ENCODE measurements around the gene TAF6. TPM values are rescaled to one million over a fixed set of nuclear protein-coding genes. Genes with fewer than 3 reads are reported as not detected.

The TAF6 gene
- total and polyA plus RNA-seq, 7 donors: 26.8 to 58.4 (median 33.5) TPM

DNA sequence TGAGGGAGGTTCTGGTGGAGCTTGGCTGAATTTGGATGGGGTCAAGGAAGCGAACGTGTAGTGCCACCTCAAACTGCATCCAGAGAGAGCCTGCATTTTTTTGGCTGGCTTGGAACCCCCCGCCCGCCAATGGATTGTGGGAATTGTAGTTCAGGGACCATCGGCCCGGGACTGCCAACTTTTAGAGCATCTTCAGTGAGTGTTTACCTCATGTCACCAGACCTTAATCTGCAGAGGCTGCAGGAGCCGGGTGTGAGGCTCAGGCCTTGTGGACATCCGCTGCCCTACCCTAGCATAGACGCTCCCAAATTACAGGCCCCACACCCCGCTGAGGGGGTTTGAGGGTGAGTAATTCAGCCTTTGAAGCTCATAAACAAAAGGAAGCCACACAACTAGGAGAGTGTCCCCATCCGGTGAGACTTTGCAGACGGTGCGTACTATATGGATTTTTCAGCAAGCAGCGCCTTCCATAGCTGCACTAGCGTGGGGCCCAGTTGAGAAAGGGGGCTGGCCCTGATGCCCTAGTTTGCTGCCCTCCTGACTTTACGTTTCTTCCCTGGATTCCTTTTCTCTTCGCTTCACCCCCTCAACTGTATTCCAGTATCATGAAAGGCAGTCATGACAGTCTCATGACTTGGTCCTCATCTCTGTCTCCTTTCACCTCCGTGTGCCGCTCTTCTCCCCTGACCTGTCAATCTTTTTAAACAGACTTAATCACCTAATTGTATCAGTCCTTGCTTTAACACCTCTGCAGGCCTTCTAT lies 993 bp upstream of the TAF6 start:
- TF ChIP-seq, protein P1, sequence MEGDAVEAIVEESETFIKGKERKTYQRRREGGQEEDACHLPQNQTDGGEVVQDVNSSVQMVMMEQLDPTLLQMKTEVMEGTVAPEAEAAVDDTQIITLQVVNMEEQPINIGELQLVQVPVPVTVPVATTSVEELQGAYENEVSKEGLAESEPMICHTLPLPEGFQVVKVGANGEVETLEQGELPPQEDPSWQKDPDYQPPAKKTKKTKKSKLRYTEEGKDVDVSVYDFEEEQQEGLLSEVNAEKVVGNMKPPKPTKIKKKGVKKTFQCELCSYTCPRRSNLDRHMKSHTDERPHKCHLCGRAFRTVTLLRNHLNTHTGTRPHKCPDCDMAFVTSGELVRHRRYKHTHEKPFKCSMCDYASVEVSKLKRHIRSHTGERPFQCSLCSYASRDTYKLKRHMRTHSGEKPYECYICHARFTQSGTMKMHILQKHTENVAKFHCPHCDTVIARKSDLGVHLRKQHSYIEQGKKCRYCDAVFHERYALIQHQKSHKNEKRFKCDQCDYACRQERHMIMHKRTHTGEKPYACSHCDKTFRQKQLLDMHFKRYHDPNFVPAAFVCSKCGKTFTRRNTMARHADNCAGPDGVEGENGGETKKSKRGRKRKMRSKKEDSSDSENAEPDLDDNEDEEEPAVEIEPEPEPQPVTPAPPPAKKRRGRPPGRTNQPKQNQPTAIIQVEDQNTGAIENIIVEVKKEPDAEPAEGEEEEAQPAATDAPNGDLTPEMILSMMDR (IDR thresholded peaks at IDR 0.05): no peak
- peaks cover 16% of the 10 kb centered on the region for H3K4me1 ChIP-seq
- H3K27ac ChIP-seq: peak overlapping the region; percentile 91
- peak; percentile 68 to 80 for DNase-seq
- peak; percentile 67 to 81 (median 68) for ATAC-seq
- 15 to 19% (median 15%) methylated on average over 19 of the region's 19 CpGs for WGBS, 3 donors
- peaks cover 0 to 5% of the 10 kb centered on the region in 2 donors for H3K36me3 ChIP-seq (ENCODE audit: insufficient read depth in 1 of 2, low read depth in 1 of 2)
- H3K27me3 ChIP-seq (ENCODE audit: insufficient read depth in 3 of 3, low read length in 2 of 3): no peaks in the 10 kb centered on the region
- no peaks in the 10 kb centered on the region for H3K9me3 ChIP-seq
- intact Hi-C loops (cut with DNase I): loop anchor here in 1 of 2 donors (1.0 kb wide), 1 partner anchor 19 kb away; the partner anchor contains the start of genes AP4M1 and MCM7
- H3K4me3 ChIP-seq: peak overlapping the region; percentile 84

DNA sequence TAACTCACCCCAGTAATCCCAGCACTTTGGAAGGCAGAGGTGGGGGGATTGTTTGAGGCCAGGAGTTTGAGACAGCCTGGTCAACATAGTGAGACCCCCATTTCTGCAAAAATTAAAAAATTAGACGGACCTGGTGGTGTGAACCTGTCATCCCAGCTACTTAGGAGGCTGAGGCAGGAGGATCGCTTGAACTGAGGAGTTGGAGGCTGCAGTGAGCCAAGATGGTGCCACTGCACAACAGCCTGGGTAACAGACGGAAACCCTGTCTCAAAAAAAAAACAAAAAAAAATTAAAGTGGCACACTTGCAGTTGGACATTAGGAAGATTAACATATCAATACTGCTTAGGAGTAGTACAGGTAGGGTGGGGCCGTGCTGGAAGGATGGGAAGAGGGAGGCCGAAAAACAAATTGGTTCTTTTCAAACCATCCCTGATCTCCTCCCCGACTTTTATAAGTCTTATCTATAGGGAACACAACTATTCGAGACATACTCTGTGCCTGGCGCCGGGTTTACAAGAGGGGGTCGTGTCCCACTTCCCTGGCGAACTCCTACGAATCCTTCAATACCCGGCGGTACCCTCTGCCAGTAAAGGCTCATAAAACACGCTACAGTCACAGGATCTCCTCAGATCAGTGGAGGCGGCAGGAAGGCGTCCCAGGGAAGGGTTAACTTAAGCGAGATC lies 628 bp downstream of the TAF6 start:
- intact Hi-C loops (cut with DNase I): loop anchor here in 1 of 2 donors (1.0 kb wide), 1 partner anchor 17 kb away; the partner anchor contains the start of genes AP4M1 and MCM7
- TF ChIP-seq, protein P1 (IDR thresholded peaks at IDR 0.05): no peak

DNA sequence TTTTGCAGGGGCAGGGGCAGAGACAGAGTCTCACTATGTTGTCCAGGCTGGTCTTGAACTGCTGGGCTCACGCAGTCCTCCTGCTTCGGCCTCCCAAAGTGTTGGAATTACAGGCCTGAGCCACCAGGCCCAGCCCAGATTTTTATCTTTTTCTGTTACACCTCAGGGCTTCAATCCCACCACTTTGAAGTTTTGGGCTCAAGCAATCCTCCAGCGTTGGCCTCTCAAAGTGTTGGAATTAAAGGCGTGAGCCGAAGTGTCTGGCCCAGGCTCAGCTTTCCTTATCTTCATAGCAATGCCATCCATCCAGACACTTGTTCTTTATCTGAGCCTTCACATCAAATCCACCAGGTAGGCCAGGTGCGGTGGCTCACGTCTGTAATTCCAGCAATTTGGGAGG lies 4.1 kb downstream of the TAF6 start:
- ATAC-seq: no peak
- intact Hi-C loops (cut with DNase I): no loop called here
- Histone ChIP-seq H3K27me3 (ENCODE audit: insufficient read depth in 3 of 3, low read length in 2 of 3) (no peaks in the 10 kb centered on the region), H3K36me3 (ENCODE audit: insufficient read depth in 1 of 2, low read depth in 1 of 2) (peaks cover 0 to 43% of the 10 kb centered on the region in 2 donors), H3K27ac (no peak overlapping the region), H3K4me1 (peaks cover 7% of the 10 kb centered on the region), H3K9me3 (no peaks in the 10 kb centered on the region), H3K4me3 (no peak overlapping the region)
- TF ChIP-seq, protein P1 (IDR thresholded peaks at IDR 0.05): no peak
- 92 to 96% (median 96%) methylated on average over 7 of the region's 7 CpGs for WGBS, 3 donors
- no peak for DNase-seq

More for the DNA sequence above, 628 bp downstream of the TAF6 start:
- Histone ChIP-seq H3K9me3 (no peaks in the 10 kb centered on the region), H3K27me3 (ENCODE audit: insufficient read depth in 3 of 3, low read length in 2 of 3) (no peaks in the 10 kb centered on the region), H3K27ac (peak overlapping the region; percentile 91), H3K4me3 (peak overlapping the region; percentile 84), H3K4me1 (peaks cover 16% of the 10 kb centered on the region), H3K36me3 (ENCODE audit: insufficient read depth in 1 of 2, low read depth in 1 of 2) (peaks cover 0 to 13% of the 10 kb centered on the region in 2 donors)
- no peak for DNase-seq
- 19 to 25% (median 20%) methylated on average over 18 of the region's 18 CpGs for WGBS, 3 donors
- ATAC-seq: no peak

DNA sequence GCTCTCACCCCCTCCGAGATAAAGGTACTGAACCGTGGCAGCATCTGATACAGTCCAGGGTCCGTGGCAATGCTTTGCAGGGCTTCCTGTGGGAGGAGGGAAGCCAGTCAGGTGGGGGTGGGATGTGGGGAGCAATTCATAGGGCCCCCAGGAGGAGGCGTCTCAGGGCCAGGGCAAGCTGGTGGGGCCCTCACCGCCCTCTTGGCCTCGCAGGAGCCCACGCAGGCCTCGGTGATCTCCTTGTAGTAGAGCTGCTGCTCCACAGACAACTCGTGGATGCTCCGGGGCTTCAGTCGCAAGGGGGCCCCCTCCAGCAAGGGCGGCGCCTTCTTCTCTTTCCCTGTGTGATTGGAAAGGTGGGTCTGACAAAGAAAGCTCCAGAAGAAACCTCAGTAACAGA lies 7.2 kb downstream of the TAF6 start:
- peaks cover 0 to 74% of the 10 kb centered on the region in 2 donors for H3K36me3 ChIP-seq (ENCODE audit: insufficient read depth in 1 of 2, low read depth in 1 of 2)
- no peak overlapping the region for H3K27ac ChIP-seq
- intact Hi-C loops (cut with DNase I): no loop called here
- H3K9me3 ChIP-seq: no peaks in the 10 kb centered on the region
- DNase-seq (no peak), ATAC-seq (no peak)
- WGBS, 3 donors: 89 to 93% (median 89%) methylated on average over 13 of the region's 13 CpGs
- no peaks in the 10 kb centered on the region for H3K27me3 ChIP-seq (ENCODE audit: insufficient read depth in 3 of 3, low read length in 2 of 3)
- no peaks in the 10 kb centered on the region for H3K4me1 ChIP-seq
- TF ChIP-seq, protein P1 (IDR thresholded peaks at IDR 0.05): no peak
- H3K4me3 ChIP-seq: no peak overlapping the region
